SHP77 treated with DMSO at 0.1 percent for 48 hours (cell line): Measurements from ENCODE around the gene PANX2.

Experiments used
- DNase-seq: peaks from one replicate; lab custom pipeline; 2025; lab: John Stamatoyannopoulos, UW

PANX2 gene

GRCh38 chr22:50216055-50216683 lies 45.6 kb downstream of the PANX2 start:
- DNase-seq, result no peak

- no peak for DNase-seq
Observed at GRCh38 chr22:50216684-50217520, 46.4 kb downstream of the PANX2 start.

DNA sequence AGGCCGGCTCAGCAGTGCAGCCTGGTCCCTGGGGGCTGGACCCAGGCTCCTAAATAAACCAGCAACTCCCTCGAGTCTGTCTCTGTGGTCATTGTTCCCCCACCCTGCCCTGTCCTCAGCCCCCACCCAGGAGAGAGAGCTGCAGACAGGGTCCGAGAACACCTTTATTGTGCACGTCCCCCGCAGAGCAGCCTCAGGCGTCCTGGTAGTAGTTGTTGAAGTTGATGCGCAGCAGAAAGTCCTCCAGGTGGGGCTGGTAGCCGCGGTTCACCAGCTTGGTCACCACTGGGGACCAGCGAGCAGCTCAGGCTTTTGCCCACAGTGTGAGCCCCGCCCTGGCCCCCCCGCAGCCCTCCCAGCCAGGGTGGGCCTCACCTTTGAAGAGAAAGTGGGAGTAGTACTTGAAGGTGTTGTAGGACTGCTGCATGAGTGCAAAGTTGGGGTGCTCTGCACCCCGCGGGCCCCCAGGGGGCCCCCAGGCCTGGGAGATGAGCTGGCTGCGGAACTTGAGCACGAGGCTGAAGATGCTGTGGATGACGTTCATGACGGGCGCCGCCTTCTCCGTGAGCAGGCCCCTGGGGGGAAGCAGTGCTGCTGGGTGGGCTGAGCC lies 47.1 kb downstream of the PANX2 start:
- no peak for DNase-seq

GRCh38 chr22:50218153-50218995 lies 47.8 kb downstream of the PANX2 start:
- DNase-seq, result no peak

DNA sequence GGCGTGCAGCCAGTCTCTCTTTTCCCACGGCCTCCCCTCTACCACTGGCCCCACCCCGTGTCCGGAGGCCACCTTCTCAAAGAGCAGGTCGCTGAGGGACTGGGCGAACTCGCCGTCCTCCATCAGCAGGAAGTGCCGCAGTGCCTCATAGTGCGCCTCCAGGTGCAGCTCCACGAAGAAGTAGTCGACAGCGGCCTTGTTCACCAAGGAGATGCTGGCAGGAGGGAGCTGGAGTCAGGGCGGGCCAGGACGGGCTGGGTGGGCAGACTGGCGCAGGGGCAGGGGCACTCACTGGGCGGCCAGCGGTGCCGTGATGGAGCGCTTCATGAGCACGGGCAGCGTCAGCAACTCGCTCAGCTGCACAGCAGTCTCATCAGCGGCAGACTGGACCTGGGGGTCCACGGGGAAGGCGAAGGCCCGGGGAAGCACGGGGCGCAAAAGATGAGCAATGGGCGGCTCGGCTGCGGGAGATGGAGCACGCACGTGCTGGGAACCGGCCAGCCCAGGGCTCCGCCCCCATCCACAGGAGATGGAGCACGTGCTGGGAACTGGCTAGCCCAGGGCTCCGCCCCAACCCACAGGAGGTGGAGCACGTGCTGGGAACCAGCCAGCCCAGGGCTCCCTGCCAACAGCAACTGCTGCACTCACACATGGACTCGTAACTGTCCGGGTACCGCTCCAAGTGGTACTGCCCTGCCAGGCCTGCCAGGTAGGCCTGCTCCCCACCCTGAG lies 48.6 kb downstream of the PANX2 start:
- DNase-seq, result peak; percentile 26

DNA sequence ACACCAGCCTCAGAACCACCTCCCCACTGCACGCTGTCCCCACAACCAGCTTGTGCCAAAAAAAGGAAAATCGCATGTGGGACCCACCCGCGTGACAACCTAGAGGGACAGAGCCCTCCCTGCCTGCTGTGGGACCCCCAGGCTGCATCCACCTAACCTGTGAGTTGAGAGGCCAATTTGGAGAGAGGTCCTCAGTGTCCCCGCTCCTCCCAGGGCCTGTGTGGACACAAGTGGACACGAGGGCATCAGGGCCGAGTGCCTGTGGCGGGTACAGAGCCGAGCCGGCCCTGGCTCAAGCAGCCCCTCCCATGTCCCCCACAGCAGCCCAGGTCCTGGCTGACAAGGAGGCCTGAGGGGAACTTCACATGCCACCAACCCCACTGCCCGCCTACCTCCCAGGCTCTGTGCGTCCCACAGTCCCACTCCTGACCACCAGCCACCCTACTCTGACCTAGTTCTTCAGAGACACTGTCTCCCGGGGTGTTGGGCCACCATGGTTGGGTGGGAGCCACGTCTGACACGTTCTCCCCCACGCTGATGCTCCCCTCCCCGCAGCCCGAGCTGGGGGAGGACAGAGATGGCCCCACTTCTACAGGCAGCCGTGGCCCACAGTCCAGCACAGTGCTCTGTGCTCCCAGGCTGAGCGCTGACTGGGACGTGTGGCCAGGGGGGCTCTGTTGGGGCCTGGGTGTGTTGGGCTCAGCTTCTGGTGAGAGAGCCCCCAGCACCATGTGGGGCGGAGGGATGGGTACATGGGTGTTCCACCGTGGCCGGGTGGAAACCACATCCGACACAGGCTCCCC lies 49.5 kb downstream of the PANX2 start:
- DNase-seq, result no peak

- no peak for DNase-seq
Observed at GRCh38 chr22:50220603-50221409, 50.3 kb downstream of the PANX2 start.

DNA sequence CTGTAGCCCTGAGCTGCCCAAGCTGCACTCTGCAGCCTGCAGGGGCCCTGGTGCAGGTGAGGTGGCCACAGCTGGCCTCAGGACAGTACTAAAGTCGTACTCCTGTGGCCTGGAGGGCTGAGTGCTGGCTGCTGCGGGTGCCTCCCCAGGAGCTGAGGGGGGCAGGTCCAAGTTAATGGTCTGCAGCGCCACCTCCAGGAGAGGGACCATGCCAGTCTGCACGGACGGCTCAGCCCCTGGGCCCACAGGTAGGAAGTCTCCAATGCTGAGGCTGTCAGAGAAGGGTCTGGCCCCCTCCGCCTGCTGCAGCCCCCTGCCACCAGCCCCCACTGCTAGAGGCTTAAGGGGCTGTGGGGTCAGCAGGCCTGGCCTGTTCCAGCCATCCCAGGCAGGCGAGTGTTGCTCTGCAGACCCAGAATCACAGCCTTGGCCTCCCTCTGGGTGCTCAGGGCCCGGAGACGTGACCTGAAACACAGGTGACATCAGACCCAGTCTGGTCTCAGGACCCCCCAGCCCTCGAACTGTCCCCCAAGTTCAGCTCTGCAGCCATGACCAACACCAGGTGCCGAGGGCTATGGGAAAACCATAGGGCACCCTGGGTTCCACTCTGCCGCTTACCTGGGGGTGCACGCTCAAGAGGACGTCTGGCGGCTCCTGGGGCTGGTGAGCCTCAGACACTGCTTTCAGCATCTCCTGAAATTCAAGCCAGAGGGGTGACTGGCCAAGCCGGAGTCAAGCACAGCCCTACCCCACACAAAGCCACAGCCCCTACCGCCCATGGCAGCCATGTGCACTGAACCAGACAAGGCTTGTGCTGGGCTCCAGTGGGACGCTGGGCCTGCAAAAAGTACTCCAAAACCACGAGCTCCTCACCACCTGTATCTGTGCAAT lies 51.1 kb downstream of the PANX2 start:
- no peak for DNase-seq

GRCh38 chr22:50222508-50222907 lies 52.0 kb downstream of the PANX2 start:
- DNase-seq, result no peak

- DNase-seq, result no peak
Observed at GRCh38 chr22:50224071-50224470, 53.5 kb downstream of the PANX2 start.

GRCh38 chr22:50225200-50225969 lies 54.9 kb downstream of the PANX2 start:
- no peak for DNase-seq

GRCh38 chr22:50226063-50226874 lies 55.7 kb downstream of the PANX2 start:
- no peak for DNase-seq

DNA sequence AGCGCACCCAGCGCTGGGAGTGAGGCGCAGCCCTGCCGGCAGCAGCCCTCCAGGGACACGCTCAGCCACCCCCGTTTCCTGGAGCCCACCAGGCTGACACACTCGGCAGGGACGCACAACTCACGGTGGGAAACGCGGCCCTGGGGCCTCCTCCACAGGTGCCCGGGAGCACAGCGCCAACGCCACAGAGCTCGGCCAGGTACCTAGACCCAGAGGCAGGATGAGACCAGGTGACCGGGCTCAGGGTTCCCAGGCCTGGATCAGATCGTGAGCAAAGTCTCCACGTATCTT lies 56.3 kb downstream of the PANX2 start:
- DNase-seq, result no peak

GRCh38 chr22:50227579-50228215 lies 57.2 kb downstream of the PANX2 start:
- no peak for DNase-seq

GRCh38 chr22:50228366-50228765 lies 57.8 kb downstream of the PANX2 start:
- DNase-seq, result no peak

DNA sequence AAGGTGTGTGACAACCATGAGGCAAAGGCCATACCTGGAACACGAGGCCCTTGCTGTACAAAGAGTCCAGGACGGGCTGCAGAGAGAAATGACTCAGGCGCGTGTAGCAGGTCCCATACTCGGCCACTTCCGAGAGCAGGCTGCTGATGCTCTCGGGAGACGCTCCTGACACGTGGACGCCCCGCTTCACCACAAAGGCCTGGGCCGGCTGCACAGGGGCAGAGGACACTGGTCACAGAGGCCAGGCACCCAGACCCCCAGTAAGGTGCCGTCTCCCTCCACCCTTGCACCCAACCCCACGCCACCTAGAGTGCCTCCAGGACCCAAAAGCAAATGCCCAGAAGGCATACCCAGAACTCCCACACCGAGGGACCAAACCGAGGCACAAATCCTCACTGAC lies 58.8 kb downstream of the PANX2 start:
- no peak for DNase-seq
